AG04450 (cell line): ENCODE measurements around the gene TRAF2. TPM values are rescaled to one million over a fixed set of nuclear protein-coding genes. Genes with fewer than 3 reads are reported as not detected.
A peak's percentile ranks its signal among the peaks of the same experiment; 100 is the strongest.

Source experiments
- CTCF ChIA-PET: fragments of 300-600, 350-600 bp; formaldehyde crosslinking; extraction: SDS; loops from one replicate; lab custom pipeline; 2022; ENCODE audit warnings: antibody characterized with exemption, inconsistent platforms; lab: Charles Lee
- POLR2A ChIA-PET: fragments of 350-600 bp; formaldehyde crosslinking; extraction: SDS; loops from one replicate; lab custom pipeline; 2021; ENCODE audit warnings: antibody characterized with exemption, inconsistent platforms; lab: Yijun Ruan, JAX
- DNase-seq: peaks from one replicate; pipeline ENCODE4 v3.0.0-alpha.2; 2011; ENCODE audit warnings: low read depth, low spot score
- H3K27ac ChIP-seq: one replicate; pipeline ENCODE4 v1.5.1; 2012; ENCODE audit warnings: low read depth, low read length, control low read depth
- H3K27me3 ChIP-seq: one replicate; pipeline ENCODE4 v1.6.0; 2012; ENCODE audit warnings: low read length; ENCODE audit not compliant: control insufficient read depth, insufficient read depth
- H3K4me3 ChIP-seq: 2 replicates; pipeline ENCODE4 v1.5.1; 2011; ENCODE audit warnings: mild to moderate bottlenecking, low read depth, low read length, control low read depth
- H3K9me3 ChIP-seq: 2 replicates; pipeline ENCODE4 v1.5.1; 2012; ENCODE audit warnings: low read length; ENCODE audit not compliant: control insufficient read depth, insufficient read depth
- polyA plus RNA-seq: library from polyadenylated mRNA; depleted of rRNA; stranded (reverse); fragments of >200 nt; gene quantifications from 2 replicates; pipeline ENCODE4 v1.2.3, GENCODE V29; 2011
- TF ChIP-seq, protein P1 (sequence below): IDR thresholded peaks from 2 replicates; pipeline ENCODE4 v1.5.1; 2011; ENCODE audit warnings: low read depth, low read length, control low read depth, inconsistent platforms

Gene TRAF2
- polyA plus RNA-seq, 1 experiment, result 6.1 TPM

DNA sequence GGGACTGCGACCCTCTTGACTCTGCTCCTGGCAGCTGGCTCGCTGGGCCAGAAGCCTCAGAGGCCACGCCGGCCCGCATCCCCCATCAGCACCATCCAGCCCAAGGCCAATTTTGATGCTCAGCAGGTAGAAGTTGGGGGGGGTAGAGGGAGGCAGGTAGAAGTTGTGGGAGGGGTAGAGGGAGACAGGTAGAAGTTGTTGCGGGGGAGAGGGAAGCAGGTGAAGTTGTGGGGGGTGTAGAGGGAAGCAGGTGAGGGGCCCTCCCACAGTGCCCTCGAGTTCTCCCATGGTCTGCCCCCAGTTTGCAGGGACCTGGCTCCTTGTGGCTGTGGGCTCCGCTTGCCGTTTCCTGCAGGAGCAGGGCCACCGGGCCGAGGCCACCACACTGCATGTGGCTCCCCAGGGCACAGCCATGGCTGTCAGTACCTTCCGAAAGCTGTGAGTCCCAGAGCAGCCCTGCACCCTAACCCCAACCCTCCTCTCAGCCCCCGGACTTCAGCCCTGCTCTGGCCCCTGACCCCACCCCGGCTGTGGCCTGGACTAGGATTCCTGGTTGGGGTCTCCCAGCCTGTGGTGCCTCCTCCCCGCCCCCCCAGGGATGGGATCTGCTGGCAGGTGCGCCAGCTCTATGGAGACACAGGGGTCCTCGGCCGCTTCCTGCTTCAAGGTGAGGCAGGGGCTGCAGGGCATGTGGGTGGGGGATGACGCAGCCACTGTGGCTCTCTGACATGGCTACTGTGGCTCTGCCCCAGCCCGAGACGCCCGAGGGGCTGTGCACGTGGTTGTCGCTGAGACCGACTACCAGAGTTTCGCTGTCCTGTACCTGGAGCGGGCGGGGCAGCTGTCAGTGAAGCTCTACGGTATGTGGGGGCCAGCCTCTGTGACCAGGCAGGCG is 59.3 kb downstream of the TRAF2 start:
- DNase-seq, result no peak
- Histone ChIP-seq H3K9me3 (peaks cover 12% of the 10 kb centered on the region; the same call in 1 of the 2 replicates), H3K27me3 (no peaks in the 10 kb centered on the region), H3K4me3 (no peak overlapping the region), H3K27ac (no peak overlapping the region)
- ChIA-PET CTCF (interaction anchor here (0.5 to 4.0 kb wide), 5 partner anchors 55 to 278 kb away, joined by 3 to 105 read pairs (median 5); no protein-coding TSS in a partner anchor), POLR2A (no interaction called here)
- TF ChIP-seq, protein P1, sequence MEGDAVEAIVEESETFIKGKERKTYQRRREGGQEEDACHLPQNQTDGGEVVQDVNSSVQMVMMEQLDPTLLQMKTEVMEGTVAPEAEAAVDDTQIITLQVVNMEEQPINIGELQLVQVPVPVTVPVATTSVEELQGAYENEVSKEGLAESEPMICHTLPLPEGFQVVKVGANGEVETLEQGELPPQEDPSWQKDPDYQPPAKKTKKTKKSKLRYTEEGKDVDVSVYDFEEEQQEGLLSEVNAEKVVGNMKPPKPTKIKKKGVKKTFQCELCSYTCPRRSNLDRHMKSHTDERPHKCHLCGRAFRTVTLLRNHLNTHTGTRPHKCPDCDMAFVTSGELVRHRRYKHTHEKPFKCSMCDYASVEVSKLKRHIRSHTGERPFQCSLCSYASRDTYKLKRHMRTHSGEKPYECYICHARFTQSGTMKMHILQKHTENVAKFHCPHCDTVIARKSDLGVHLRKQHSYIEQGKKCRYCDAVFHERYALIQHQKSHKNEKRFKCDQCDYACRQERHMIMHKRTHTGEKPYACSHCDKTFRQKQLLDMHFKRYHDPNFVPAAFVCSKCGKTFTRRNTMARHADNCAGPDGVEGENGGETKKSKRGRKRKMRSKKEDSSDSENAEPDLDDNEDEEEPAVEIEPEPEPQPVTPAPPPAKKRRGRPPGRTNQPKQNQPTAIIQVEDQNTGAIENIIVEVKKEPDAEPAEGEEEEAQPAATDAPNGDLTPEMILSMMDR, result no peak

GRCh38 chr9:136946228-136947027 is 60.1 kb downstream of the TRAF2 start:
- no peak overlapping the region for H3K4me3 ChIP-seq
- DNase-seq, result no peak
- no peaks in the 10 kb centered on the region for H3K27me3 ChIP-seq
- CTCF ChIA-PET, result interaction anchor here (0.5 to 4.0 kb wide), 5 partner anchors 54 to 277 kb away, joined by 3 to 105 read pairs (median 15); no protein-coding TSS in a partner anchor
- H3K9me3 ChIP-seq, result peaks cover 9% of the 10 kb centered on the region; the same call in 1 of the 2 replicates
- TF ChIP-seq, protein P1, result no peak
- POLR2A ChIA-PET, result no interaction called here
- H3K27ac ChIP-seq, result no peak overlapping the region

- no peaks in the 10 kb centered on the region for H3K27me3 ChIP-seq
- H3K27ac ChIP-seq, result no peak overlapping the region
- TF ChIP-seq, protein P1, result no peak
- ChIA-PET POLR2A (interaction anchor here (1.4 kb wide), 1 partner anchor 88 kb away, joined by 10 read pairs; no protein-coding TSS in a partner anchor), CTCF (interaction anchor here (1.0 to 4.0 kb wide), 12 partner anchors 15 to 121 kb away, joined by 3 to 105 read pairs (median 4); partner anchors contain the start of gene FUT7)
- DNase-seq, result no peak
- no peak overlapping the region for H3K4me3 ChIP-seq
- H3K9me3 ChIP-seq, result peaks cover 6% of the 10 kb centered on the region; the same call in 1 of the 2 replicates
Measured at GRCh38 chr9:136947028-136947891, 60.9 kb downstream of the TRAF2 start.

DNA sequence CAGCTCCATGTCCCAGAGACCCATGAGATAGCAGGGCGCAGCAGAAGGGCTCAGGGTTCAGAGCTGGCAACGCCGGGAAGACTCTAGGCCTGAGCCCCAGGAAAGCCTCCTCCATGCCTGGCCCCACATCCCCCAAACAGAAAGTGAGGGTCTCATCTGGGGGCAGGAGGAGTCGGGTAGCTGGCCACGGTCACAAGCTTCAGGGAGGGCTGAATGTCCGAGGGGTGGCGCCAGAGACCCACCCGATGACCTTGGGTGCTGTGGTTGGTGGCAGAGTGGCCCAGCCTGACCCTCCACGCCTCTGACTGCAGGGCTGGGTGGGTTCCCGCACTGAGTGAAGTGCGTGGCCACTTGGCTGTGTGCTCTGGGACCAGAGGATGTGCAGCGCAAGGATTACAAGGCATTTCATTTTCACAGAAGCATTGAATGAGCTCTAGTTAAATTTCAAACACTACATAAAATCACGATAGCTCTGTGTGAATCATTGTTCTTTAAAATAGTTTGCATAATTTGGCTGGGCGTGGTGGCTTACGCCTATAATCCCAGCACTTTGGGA is 61.7 kb downstream of the TRAF2 start:
- Histone ChIP-seq H3K9me3 (no peaks in the 10 kb centered on the region; the same call in 1 of the 2 replicates), H3K4me3 (no peak overlapping the region), H3K27ac (no peak overlapping the region), H3K27me3 (no peaks in the 10 kb centered on the region)
- TF ChIP-seq, protein P1, result peak; percentile 57
- CTCF ChIA-PET, result interaction anchor here (0.6 to 4.0 kb wide), 18 partner anchors 12 to 183 kb away, joined by 3 to 105 read pairs (median 4); partner anchors contain the start of gene FUT7
- POLR2A ChIA-PET, result interaction anchor here (0.6 to 1.4 kb wide), 2 partner anchors 87 to 220 kb away, joined by 3 to 10 read pairs; no protein-coding TSS in a partner anchor
- DNase-seq, result no peak
